Inferior parietal cortex (tissue), 1 donor: Measurements from ENCODE around the gene MYLK.
A peak's percentile ranks its signal among the peaks of the same experiment; 100 is the strongest.
"Not testable (repeated sequence)": the region's sequence is repeated elsewhere in the genome, so short reads cannot be mapped to it uniquely, and the experiment has no call there.

Source experiments
- DNase-seq: peaks from one replicate; pipeline ENCODE4 v3.0.0-alpha.2; 2016; ENCODE audit errors: extremely low spot score

The MYLK gene, protein sequence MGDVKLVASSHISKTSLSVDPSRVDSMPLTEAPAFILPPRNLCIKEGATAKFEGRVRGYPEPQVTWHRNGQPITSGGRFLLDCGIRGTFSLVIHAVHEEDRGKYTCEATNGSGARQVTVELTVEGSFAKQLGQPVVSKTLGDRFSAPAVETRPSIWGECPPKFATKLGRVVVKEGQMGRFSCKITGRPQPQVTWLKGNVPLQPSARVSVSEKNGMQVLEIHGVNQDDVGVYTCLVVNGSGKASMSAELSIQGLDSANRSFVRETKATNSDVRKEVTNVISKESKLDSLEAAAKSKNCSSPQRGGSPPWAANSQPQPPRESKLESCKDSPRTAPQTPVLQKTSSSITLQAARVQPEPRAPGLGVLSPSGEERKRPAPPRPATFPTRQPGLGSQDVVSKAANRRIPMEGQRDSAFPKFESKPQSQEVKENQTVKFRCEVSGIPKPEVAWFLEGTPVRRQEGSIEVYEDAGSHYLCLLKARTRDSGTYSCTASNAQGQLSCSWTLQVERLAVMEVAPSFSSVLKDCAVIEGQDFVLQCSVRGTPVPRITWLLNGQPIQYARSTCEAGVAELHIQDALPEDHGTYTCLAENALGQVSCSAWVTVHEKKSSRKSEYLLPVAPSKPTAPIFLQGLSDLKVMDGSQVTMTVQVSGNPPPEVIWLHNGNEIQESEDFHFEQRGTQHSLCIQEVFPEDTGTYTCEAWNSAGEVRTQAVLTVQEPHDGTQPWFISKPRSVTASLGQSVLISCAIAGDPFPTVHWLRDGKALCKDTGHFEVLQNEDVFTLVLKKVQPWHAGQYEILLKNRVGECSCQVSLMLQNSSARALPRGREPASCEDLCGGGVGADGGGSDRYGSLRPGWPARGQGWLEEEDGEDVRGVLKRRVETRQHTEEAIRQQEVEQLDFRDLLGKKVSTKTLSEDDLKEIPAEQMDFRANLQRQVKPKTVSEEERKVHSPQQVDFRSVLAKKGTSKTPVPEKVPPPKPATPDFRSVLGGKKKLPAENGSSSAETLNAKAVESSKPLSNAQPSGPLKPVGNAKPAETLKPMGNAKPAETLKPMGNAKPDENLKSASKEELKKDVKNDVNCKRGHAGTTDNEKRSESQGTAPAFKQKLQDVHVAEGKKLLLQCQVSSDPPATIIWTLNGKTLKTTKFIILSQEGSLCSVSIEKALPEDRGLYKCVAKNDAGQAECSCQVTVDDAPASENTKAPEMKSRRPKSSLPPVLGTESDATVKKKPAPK (N-terminal part only)

DNA sequence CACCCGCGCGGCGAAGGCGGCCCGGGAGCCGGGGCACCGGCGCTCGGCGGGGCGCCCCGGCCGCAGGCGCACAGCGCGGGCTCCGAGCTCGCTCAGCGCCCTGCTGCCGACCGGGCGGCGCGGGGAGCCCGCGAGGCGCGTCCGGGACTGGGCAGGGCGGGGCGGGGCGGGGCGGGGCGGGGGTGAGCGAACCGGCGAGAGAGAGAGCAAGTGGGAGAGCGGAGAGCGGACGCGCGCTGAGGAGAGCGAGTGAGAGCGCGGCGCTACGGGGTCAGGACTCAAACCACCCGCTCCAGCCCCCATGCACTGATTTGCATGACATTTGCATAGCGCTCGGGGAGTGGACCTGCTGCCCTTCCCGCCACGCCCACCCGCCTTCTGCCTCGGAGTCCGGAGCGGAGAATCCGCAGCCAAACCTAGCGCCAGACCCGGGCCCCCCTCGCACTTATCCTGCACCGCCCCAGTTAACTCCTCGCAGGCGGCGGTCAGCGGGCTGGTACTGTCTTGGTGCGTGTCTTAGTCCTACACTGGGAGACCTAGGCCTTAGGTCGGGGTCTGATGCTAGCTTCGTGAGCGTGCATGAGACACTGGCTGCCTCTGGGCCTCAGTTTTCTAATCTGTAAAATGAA is at the start of gene MYLK:
Gene MYLK (minus strand): TSS at position 130 of the 629 bp plus-strand sequence. CDS start 90,491 bp downstream, outside the sequence.
- DNase-seq, result no peak

DNA sequence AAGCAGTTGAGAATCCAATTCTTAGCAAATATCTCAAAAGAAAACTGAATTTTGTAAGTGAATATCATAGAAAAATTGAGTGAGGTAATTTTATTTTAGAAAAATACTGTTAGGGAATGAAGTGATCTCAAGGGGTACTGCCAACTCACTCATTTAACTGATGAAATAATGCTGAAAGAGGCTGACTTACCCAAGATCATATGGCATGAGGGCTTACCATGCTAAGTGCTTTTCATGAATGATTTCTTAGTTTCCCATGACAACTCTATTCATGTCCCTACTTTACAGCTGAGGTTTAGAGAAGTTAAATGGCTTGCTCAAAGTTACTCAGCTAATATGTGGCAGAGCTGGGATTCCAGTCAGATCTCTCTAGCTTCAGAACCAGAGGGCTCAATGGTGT is 46.3 kb upstream of the MYLK start:
- no peak for DNase-seq

DNA sequence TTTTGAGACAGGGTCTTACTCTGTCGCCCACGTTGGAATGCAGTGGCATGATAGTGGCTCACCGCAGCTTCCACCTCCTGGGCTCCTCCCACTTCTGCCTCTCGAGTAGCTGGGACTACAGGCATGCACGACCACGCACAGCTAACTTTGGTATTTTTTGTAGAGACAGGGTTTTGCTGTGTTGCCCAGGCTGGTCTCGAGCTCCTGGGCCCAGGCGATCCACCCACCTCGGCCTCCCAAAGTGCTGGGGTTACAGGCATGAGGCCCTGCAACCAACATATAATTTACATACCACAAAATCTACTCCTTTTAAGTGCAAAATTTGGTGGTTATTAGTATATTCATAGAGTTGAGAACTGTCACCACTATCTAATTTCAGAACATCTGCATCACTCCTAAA is 45.2 kb upstream of the MYLK start:
- no peak for DNase-seq

DNA sequence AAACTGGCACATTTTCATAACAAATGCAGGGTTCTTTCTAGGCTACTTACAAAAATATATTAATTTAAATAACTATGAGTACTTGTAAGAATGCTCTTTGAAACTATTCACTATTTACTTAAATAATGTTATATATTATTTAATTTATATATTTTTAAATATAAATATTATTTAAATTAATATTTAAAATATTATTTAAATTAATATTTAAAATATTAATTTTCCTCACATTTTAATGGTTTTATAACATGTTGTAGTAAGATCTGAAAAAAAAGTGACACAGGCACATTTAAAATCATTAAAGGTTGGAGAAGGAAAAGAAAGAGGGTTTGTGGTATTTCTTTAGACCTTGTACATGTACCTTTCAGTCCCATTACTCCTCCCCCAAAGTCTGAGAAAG is 42.3 kb upstream of the MYLK start:
- no peak for DNase-seq

DNA sequence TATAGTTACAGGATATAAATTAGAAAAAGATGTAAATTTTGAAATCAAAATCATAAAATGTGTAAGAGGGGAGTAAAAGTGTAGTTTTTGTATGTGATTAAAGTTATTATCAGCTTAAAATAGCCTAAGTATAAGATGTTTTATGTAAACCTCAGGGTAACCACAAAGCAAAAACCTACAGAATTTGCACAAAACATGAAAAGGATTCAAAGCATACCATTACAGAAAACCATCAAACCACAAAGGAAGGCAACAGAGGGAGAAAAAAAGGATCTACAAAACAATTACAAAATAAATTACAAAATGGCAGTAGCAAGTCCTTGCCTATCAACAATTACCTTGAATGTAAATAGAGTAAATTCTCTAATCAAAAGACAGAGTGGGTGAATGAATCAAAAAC is 36.7 kb upstream of the MYLK start:
- DNase-seq, result no peak

DNA sequence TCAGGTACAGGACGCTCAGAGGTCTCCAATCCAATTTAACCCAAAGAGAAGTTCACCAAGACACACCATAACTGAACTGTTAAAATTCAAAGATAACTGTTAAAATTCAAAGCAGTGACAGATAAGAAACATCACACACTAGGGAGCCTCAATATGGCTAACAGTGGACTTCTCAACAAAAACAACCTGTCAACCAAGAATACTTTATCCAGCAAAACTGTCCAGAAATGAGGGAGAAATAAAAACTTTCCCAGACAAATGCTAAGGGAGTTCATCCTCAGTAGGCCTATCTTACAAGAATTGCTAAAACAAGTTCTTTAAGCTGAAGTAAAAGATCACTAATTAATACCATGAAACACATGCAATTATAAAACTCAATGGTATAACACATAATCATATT is 36.3 kb upstream of the MYLK start:
- no peak for DNase-seq

DNA sequence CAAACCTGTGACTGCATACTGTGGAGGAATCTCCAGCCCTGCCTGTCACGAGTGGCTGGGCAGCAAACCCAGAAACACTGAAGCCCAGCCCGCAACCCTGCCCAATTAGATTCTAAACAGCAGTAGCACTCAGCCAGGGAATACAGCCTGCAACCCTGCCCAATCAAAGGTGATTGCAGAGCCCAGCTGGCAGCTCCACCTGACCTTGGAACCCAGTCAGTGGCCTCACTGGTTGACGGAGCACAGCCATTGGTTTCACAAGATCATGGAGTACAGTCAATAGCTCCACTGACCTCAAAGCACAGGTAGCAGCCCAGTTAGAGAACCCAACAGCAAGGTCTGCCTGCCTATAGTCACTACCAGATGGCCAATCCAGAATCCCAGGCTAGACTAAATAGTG is 35.2 kb upstream of the MYLK start:
- DNase-seq, result no peak

DNA sequence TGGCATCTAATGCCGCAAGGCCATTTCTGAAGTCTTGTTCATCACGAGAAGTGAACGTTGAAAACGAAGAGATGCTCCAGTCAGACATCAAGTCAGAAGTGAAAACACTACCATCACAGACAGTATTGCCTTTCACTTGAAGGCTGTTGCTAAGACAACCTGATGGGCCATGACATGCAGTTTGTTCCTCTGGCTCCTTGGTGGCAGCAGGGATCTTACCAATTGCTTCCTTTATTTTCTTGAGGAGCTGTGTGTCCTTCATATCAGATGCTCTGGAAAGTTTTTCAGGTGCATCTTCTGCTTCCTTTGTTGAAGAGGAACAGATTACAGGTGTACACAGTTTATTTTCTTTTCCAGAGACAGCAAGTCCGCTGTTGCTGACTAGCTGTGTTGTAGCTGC is 30.7 kb upstream of the MYLK start:
- no peak for DNase-seq

DNA sequence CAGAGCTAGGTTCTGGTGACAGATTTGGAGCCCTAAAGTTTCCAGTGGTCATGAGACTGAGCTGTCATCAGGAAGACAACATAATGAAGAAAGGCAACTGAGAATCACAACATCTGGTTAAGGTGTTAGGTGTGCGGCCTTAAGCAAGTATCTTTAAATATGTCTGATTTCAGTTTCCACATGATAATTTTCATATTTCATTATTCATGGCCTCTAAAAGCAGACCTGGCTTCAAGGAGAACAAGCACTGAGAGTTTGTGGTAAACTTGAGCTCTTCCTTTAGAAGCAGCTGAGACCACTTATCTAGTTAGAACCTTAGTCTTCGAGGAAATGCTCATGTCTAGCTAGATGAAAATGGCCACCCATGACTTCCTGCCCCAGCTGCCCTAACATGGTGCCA is 25.7 kb upstream of the MYLK start:
- no peak for DNase-seq

DNA sequence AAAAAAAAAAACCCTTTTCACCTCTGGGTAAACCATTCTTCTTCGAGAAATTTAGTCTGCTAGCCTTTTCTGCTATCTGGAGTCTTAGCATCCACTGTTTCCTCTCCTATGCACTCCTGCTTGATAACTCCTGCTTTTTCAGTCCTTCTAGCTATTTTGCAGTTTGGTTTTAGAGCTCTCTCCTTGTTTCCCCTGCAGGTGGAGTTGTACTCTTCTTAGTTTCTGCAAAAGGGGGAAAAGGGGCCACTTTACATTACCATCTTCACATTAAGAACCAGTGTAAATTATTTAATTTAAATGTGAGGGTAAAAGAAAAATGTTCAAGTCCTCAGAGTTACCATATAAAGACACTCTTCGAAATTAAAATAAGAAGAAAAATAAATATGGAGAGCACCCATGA is 23.6 kb upstream of the MYLK start:
- no peak for DNase-seq

DNA sequence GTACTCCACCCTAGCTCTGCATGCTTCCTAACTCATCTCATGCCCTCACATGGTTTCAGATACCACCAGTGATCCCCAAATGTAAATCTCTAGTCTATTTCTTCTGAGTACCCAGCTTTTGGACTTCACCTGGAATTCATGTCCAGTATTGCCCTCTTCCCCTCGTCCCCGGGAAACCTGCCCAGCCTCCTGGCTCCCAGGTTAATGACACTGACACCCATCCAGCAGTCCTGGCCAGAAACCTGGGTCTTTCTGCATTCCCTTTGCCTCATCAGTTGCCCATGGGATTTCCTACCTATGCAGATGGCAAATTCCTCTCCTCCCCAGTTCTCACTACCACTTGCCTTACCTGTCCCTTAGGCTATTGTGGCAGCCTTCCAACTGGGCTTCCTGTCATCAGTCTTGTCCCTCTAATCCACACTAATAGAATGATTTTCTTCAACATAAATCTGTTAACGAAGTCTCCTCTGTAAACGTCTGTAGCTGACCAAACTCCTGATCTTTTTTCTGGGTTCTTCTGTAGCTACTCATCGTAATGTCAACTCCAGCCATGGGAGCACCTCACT is 15.3 kb upstream of the MYLK start:
- DNase-seq, result no peak

DNA sequence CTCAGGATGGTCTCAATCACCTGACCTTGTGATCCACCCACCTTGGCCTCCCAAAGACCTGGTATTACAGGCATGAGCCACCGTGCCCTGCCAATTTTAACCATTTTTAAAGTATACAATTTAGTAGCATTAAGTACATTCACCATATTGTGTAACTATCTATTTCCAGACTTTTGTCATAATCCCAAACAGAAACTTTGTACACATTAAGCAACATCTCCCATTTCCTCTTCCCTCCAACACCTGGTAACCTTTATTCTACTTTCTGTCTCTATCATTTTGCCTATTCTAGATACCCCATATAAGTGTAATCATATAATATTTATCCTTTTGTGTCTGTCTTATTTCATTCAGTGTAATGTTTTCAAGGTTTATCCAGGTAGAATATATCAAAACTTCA is 8.9 kb upstream of the MYLK start:
- DNase-seq, result no peak

DNA sequence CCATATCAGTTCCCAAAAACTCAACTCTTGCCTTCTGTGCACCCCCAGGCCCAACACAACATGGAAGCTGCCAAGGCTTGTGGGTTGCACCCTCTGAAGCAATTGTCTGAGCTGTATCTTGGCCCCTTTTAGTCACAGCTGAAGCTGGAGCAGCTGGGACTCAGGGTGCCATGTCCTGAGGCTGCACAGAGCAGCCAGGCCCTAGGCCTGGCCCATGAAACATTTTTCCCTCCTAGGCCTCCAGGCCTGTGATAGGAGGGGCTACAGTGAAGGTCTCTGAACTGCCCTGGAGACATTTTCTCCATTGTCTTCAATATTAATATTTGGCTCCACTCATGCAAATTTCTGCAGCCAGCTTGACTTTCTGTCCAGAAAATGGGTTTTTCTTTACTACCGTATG is 8.1 kb upstream of the MYLK start:
- no peak for DNase-seq

DNA sequence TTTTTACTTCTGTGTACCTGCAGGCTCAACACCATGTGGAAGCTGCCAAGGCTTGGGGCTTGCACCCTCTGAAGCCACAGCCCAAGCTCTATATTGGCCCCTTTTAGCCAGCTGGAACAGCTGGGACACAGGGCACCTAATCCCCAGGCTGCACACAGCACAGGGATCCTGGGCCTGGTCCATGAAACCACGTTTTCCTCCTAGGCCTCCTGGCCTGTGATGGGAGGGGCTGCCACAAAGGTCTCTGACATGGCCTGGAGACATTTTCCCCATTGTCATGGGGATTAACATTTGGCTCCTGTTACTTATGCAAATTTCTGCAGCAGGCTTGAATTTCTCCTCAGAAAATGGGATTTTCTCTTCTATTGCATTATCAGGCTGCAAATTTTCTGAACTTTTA is 6.9 kb upstream of the MYLK start:
- not testable (repeated sequence) for DNase-seq

DNA sequence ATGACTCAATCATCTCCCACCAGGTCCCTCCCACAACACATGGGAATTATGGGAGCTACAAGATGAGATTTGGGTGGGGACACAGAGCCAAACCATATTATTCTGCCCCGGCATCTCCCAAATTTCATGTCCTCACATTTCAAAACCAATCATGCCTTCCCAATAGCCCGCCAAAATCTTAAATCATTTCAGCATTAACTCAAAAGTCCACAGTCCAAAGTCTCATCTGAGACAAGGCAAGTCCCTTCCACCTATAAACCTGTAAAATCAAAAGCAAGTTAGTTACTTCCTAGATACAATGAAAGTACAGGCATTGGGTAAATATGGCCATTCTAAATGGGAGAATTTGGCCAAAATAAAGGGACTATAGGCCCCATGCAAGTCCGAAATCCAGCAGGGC is 6.0 kb upstream of the MYLK start:
- not testable (repeated sequence) for DNase-seq

DNA sequence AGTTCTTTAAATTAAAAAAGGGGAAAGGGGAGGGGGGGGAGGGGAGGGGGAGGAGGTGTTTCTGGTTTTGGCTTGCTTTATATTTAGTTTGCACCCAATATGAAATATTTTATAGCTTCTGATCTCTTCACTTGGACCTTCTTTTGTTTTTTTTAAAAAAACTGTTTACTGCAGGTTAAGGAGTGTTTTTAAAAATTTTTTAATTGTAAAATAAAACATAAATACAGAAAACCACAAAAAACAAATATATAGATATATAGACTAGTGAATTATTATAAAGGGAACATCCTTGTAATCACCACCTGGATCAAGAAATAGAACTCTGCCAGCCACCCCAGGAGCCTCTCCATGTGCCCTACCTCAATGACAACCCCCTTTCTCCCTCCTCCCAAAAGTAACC is 861 bp upstream of the MYLK start:
- DNase-seq, result no peak

DNA sequence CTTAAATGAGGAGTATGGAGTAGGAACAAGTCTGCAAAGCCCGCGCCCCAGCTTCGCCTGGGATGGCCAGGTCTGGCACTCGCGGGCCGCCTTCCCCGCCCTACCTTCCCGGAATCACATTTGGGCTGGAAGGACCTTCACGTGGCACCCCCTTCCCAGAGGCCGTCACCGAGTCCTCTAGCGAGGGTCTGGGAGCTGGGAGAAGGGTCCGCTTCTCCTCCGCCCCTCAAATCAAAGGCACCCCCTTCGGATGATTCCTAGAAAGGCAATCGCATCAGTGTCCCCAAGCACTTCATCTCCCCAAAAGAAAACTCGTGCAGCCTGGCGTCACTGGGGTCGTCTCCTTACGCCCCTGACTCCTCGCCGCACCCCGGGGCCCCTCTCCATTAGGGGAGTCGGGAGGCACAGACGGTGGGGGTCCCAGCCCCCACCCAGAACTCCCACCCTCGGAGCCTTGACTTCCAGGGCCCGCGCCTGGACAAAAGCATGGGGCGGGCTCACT is 380 bp downstream of the MYLK start:
- no peak for DNase-seq

DNA sequence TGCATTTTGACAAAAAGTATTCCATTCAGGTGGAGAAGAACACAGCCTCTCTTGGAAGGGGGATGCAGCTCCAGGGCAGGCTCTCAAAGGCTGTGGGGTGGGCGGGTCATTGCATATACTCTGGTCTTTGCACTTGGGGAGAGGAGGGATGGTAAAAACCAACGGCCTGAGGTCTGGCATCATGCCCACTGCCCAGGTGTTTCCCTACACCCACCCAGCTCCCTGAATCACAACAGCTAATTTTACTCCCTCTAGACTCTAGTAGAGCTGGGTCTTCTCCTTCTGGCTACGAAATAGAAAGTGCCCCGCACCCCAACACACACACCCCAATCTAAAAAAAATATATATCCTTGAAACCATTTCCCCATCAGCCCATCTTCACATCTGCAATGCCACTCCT is 1.0 kb downstream of the MYLK start:
- DNase-seq, result no peak

DNA sequence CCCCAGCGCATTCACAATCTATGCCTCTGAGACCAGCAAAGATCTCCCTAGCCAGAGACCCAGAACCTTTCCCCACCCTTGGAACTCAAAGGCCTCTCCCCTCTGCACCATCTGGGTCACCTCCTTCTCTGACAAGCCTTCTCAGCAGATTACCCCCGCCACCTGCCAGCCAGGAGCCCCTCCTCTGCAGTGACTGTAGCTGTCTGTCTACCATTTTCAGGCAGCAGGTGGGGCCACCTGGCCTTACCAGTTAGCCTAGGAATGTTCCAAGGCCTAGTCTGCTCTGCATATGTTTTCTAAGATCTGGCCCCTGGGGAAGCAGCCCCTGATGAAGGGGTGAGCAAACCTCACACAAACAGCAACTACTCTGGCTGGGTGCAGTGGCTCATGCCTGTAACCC is 2.4 kb downstream of the MYLK start:
- DNase-seq, result no peak

DNA sequence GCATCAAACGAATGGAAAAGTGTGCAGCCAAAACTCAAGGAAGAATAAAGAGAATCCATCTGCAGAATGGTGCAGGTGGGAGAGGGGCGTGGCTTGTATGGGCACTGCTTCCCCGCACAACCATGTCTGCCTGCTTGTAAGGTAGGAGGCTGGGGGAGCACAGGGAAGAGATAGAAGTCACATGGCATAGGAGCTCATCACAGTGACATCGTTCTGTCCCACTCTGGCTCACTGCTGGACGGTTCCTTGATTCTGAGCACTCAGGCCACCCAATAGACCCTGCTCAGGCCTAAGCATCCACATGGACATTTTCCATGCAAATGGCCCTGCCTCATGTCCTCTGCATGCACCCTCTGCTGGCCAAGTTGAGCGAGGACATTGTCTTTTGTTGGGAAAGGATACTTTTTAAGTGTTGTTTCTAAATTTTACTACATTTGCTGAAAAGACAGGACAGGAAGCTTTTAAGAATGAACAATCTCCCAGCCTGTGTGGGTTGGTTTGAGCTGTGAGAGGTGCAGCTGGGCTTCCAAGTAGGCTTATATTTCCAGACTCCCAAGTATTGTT is 3.1 kb downstream of the MYLK start:
- peak; percentile 22 for DNase-seq

DNA sequence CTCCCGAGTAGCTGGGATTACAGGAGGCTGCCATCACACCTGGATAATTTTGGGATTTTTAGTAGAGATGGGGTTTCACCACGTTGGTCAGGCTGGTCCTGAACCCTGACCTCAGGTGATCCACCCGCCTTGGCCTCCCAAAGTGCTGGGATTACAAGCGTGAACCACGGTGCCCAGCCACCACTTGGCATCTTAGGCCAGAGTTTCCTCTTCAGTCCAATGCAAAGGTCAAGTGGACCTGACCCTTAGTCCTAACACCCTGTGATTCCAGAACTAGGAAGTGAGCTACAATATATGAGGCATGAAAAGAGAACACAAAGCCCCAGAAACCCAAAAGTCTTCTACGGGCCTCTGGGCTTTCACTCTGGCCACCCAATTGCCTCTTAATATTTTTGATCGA is 5.3 kb downstream of the MYLK start:
- no peak for DNase-seq
